ENCODE results near the gene RGS6. TPM values are rescaled to one million over a fixed set of nuclear protein-coding genes. Genes with fewer than 3 reads are reported as not detected.

Gene RGS6
- total RNA-seq, 1 donor from 2014 or later = 5.1 TPM

DNA sequence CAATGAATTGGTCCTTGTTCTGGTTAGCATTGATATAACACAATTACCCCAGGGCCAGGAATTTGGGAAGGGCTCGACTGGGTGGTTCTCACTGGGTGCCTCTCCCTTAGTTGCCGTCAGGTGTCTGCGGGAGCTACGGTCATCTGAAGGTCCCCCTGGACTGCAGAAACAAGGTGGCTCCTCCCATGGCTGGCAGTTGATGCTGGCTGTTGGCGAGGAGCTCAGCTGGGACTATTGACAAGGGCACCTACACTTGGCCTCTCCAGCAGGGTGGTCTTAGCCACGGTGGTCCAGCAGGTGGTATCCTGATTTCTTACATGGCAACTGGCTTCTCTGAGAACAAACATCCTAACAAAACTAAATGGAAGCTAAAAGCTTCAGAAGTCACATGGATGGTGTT, 41.0 kb upstream of the RGS6 start:
- peaks cover 10% of the 10 kb centered on the region for H3K9me3 Mint-ChIP-seq (ENCODE audit: low read depth)
- TF ChIP-seq CTCF (IDR thresholded peaks at IDR 0.05; ENCODE audit: unreplicated experiment) = no peak
- no peak overlapping the region for H3K27ac Mint-ChIP-seq
- DNase-seq (ENCODE audit: low spot score, unreplicated experiment) = no peak
- H3K4me3 Mint-ChIP-seq (ENCODE audit: low read depth) = no peak overlapping the region
- H3K4me1 Mint-ChIP-seq (ENCODE audit: low read depth) = no peaks in the 10 kb centered on the region
- H3K27me3 Mint-ChIP-seq = peaks cover 5% of the 10 kb centered on the region
- peaks cover 5% of the 10 kb centered on the region for H3K36me3 Mint-ChIP-seq (ENCODE audit: insufficient read depth)

DNA sequence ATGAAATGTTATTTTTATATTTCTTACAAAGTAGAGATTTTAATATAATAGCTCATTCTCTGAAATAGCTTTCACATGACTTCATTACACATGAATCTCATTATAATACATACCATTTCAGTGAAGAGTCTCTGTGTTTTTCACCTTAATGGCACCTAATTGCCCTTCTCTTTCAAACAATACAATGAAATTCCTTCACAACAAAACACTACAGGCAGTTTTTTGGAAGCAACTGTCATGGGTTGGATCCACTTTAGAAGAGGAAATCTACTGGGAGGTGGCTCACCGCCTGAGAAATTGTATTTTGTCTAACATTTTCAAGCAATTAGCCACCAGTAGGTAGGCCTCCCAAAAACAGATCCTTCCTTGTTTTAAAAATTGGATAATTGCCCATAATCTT, 40.3 kb upstream of the RGS6 start:
- Mint-ChIP-seq H3K4me3 (ENCODE audit: low read depth) (no peak overlapping the region), H3K27ac (no peak overlapping the region), H3K9me3 (ENCODE audit: low read depth) (peaks cover 9% of the 10 kb centered on the region), H3K27me3 (peaks cover 5% of the 10 kb centered on the region), H3K4me1 (ENCODE audit: low read depth) (no peaks in the 10 kb centered on the region), H3K36me3 (ENCODE audit: insufficient read depth) (peaks cover 5% of the 10 kb centered on the region)
- DNase-seq (ENCODE audit: low spot score, unreplicated experiment) = no peak
- no peak for TF ChIP-seq CTCF (IDR thresholded peaks at IDR 0.05; ENCODE audit: unreplicated experiment)

- Mint-ChIP-seq H3K9me3 (ENCODE audit: low read depth) (no peaks in the 10 kb centered on the region), H3K4me1 (ENCODE audit: low read depth) (peaks cover 6% of the 10 kb centered on the region), H3K27me3 (peaks cover 9% of the 10 kb centered on the region), H3K4me3 (ENCODE audit: low read depth) (no peak overlapping the region), H3K27ac (no peak overlapping the region), H3K36me3 (ENCODE audit: insufficient read depth) (no peaks in the 10 kb centered on the region)
- DNase-seq (ENCODE audit: low spot score, unreplicated experiment) = no peak
- no peak for TF ChIP-seq CTCF (IDR thresholded peaks at IDR 0.05; ENCODE audit: unreplicated experiment)
Observed at GRCh38 chr14:71905031-71905430, 27.2 kb upstream of the RGS6 start.

GRCh38 chr14:71905860-71906259, 26.4 kb upstream of the RGS6 start:
- Mint-ChIP-seq H3K4me1 (ENCODE audit: low read depth) (peaks cover 10% of the 10 kb centered on the region), H3K4me3 (ENCODE audit: low read depth) (no peak overlapping the region), H3K36me3 (ENCODE audit: insufficient read depth) (no peaks in the 10 kb centered on the region), H3K27ac (no peak overlapping the region), H3K9me3 (ENCODE audit: low read depth) (no peaks in the 10 kb centered on the region), H3K27me3 (peaks cover 9% of the 10 kb centered on the region)
- no peak for DNase-seq (ENCODE audit: low spot score, unreplicated experiment)
- TF ChIP-seq CTCF (IDR thresholded peaks at IDR 0.05; ENCODE audit: unreplicated experiment) = no peak

DNA sequence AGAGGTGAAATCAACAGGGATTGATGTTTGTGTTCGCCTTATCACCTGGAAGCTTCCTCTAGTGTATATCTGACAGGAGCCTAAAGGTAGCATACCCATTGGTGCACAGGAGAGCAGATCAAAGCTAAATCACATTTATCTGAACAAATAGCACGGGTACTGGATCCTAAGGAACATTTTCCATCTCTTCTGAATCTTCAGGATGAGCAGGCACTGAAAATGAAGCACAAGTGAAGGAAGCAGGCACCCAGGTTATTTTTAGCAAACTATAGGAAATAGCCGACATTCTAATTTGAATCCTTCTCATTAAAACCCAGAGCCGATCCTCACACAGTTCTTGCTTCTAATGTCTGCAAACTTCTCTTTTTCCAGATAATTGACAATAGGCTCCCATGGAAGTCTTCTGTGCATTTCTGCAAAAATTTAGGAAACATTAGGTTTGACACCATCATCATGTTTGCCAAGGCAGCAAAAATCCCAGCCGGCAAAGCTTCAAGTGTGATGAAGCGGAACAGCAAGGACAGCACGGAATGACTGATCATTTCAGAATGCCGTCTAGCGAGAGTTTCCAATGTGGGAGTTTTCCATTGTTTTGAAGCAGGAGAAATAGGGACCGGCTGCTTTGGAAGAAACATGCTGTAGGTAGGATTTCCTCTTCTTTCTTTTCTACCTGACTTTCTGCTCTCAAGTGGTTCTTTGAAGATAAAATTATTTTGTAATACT, 24.3 kb upstream of the RGS6 start:
- no peak for TF ChIP-seq CTCF (IDR thresholded peaks at IDR 0.05; ENCODE audit: unreplicated experiment)
- Mint-ChIP-seq H3K27me3 (peaks cover 9% of the 10 kb centered on the region), H3K27ac (no peak overlapping the region), H3K36me3 (ENCODE audit: insufficient read depth) (no peaks in the 10 kb centered on the region), H3K9me3 (ENCODE audit: low read depth) (no peaks in the 10 kb centered on the region), H3K4me1 (ENCODE audit: low read depth) (peaks cover 16% of the 10 kb centered on the region), H3K4me3 (ENCODE audit: low read depth) (no peak overlapping the region)
- DNase-seq (ENCODE audit: low spot score, unreplicated experiment) = no peak

Data from progenitor cell of endocrine pancreas (in vitro differentiated cells).